OCI-LY7 (cell line): ENCODE measurements around the gene CLINT1.

Source experiments
- CTCF ChIP-seq: fragments of 200-600 bp; sonication (generic); conservative IDR thresholded peaks from 2 replicates; pipeline ENCODE4 v1.5.1; 2014; ENCODE audit warnings: mild to moderate bottlenecking, antibody characterized with exemption, low read length, moderate library complexity, mixed read lengths
- EZH2phosphoT487 ChIP-seq: fragments of 200-600 bp; sonication (generic); IDR thresholded peaks from 2 replicates; pipeline ENCODE4 v1.6.1; 2018; ENCODE audit warnings: low read depth, borderline replicate concordance, mild to moderate bottlenecking, mixed run types, antibody characterized with exemption, low read length, moderate library complexity, mixed read lengths

DNA sequence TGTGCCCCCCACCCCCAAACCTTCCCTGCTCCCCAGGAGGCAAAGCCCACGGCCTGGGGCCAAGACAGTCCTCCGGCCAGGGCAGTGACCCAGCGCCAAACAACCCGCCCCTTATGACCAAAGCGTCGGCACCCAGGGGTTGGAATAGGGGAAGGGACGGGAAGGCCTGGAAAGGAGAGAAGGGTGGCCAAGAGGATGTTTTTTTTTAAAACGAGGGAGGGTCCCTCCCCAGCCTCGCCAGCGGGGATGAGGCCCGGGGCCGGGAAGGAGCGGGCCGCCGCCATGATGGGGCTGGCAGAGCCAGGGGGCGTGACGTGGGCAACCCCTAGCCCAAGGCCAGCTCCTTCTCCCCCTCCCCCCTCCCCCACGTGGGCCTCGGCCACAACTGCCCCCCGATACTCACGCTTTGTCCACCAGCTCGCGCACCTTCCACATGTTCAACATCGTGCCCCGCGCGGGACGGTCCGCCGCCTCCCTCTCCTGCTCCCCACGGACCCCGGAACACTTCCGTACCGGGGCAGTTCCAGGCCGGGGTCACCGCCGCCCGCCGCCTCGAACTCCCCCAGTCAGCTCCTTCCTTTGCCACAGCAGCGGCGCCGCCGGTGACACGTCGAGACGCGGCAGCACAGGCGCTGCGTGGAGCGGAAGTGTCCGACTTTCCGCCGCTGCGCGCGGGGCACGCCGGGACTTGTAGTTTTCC, at the start of gene CLINT1:
- TF ChIP-seq CTCF (no peak), EZH2phosphoT487 (no peak)
